Left renal cortex interstitium (tissue), 4 donors: ENCODE measurements around the gene RAPGEF3. TPM values are rescaled to one million over a fixed set of nuclear protein-coding genes. Genes with fewer than 3 reads are reported as not detected.

ENCODE experiments used
- DNase-seq, 4 donors: peaks; one replicate each; pipeline ENCODE4 v3.0.0-alpha.2; 2013; ENCODE audit warnings: low read depth in 4 of 4, low spot score in 2 of 4, missing footprints in 1 of 4
- polyA plus RNA-seq, 4 donors: library from polyadenylated mRNA; unstranded; fragments of 120-200 nt; gene quantifications; one replicate each; pipeline ENCODE4 v1.2.1, GENCODE V29; 2013; ENCODE audit not compliant: insufficient read length in 4 of 4

Gene RAPGEF3
- polyA plus RNA-seq, 4 donors = 49.6 to 112 (median 76.2) TPM

GRCh38 chr12:47744778-47745436 lies 13.8 kb downstream of the RAPGEF3 start:
- no peak for DNase-seq

GRCh38 chr12:47744005-47744651 lies 14.6 kb downstream of the RAPGEF3 start:
- DNase-seq = no peak

- DNase-seq = no peak
Observed at GRCh38 chr12:47743311-47743860, 15.3 kb downstream of the RAPGEF3 start.

GRCh38 chr12:47742253-47742825 lies 16.3 kb downstream of the RAPGEF3 start:
- DNase-seq = no peak

- DNase-seq = no peak
Observed at GRCh38 chr12:47741340-47741703, 17.4 kb downstream of the RAPGEF3 start.

GRCh38 chr12:47740606-47741339 lies 17.9 kb downstream of the RAPGEF3 start:
- no peak for DNase-seq

- no peak for DNase-seq
Observed at GRCh38 chr12:47739979-47740378, 18.7 kb downstream of the RAPGEF3 start.

GRCh38 chr12:47739297-47739696 lies 19.4 kb downstream of the RAPGEF3 start:
- DNase-seq = no peak

GRCh38 chr12:47737936-47738594 lies 20.6 kb downstream of the RAPGEF3 start:
- no peak for DNase-seq

GRCh38 chr12:47736877-47737676 lies 21.6 kb downstream of the RAPGEF3 start:
- DNase-seq = no peak

GRCh38 chr12:47736216-47736615 lies 22.5 kb downstream of the RAPGEF3 start:
- no peak for DNase-seq

- DNase-seq = no peak
Observed at GRCh38 chr12:47735649-47736048, 23.0 kb downstream of the RAPGEF3 start.

GRCh38 chr12:47734725-47735480 lies 23.8 kb downstream of the RAPGEF3 start:
- DNase-seq = no peak

GRCh38 chr12:47733142-47733541 lies 25.5 kb downstream of the RAPGEF3 start:
- no peak for DNase-seq

GRCh38 chr12:47732504-47732903 lies 26.2 kb downstream of the RAPGEF3 start:
- DNase-seq = no peak

GRCh38 chr12:47731723-47732122 lies 27.0 kb downstream of the RAPGEF3 start:
- no peak for DNase-seq

GRCh38 chr12:47730341-47730744 lies 28.3 kb downstream of the RAPGEF3 start:
- no peak for DNase-seq

- no peak for DNase-seq
Observed at GRCh38 chr12:47729233-47729632, 29.4 kb downstream of the RAPGEF3 start.

GRCh38 chr12:47725893-47726292 lies 32.8 kb downstream of the RAPGEF3 start:
- no peak for DNase-seq
